DOHH2 (cell line): ENCODE results near the gene MYH7B.

Source experiments
- H3F3A ChIP-seq: fragments of 200-600 bp; sonication (generic), shearing (Covaris generic); 2 replicates; pipeline ENCODE4 v1.6.0; 2016; ENCODE audit warnings: antibody characterized with exemption, mild to moderate bottlenecking; ENCODE audit not compliant: control insufficient read depth, insufficient read depth
- H3K27ac ChIP-seq: fragments of 200-600 bp; sonication (generic); 2 replicates; pipeline ENCODE4 v1.5.1; 2014; ENCODE audit warnings: low read depth, mild to moderate bottlenecking, low read length, moderate library complexity
- H3K27me3 ChIP-seq: fragments of 200-600 bp; sonication (generic); 2 replicates; pipeline ENCODE4 v1.6.1; 2014; ENCODE audit warnings: mild to moderate bottlenecking, low read length, mixed read lengths; ENCODE audit not compliant: control insufficient read depth
- H3K36me3 ChIP-seq: fragments of 200-600 bp; sonication (generic); 2 replicates; pipeline ENCODE4 v1.6.1; 2014; ENCODE audit warnings: mild to moderate bottlenecking, low read length, moderate library complexity, mixed read lengths; ENCODE audit not compliant: control insufficient read depth
- H3K4me1 ChIP-seq: fragments of 200-600 bp; sonication (generic); 2 replicates; pipeline ENCODE4 v1.6.1; 2014; ENCODE audit warnings: mild to moderate bottlenecking, low read length, mixed read lengths; ENCODE audit not compliant: control insufficient read depth
- H3K4me2 ChIP-seq: fragments of 200-600 bp; sonication (generic); 2 replicates; pipeline ENCODE4 v1.6.0; 2014; ENCODE audit warnings: mild to moderate bottlenecking, low read length, moderate library complexity
- H3K4me3 ChIP-seq: fragments of 200-600 bp; sonication (generic); 2 replicates; pipeline ENCODE4 v1.5.1; 2014; ENCODE audit warnings: mild to moderate bottlenecking, low read length, mixed read lengths
- H3K79me2 ChIP-seq: fragments of 200-600 bp; sonication (generic); 2 replicates; pipeline ENCODE4 v1.6.1; 2014; ENCODE audit warnings: mild to moderate bottlenecking, low read length, mixed read lengths; ENCODE audit not compliant: control insufficient read depth
- H3K9me2 ChIP-seq: fragments of 200-600 bp; sonication (generic); replicated peaks from 2 replicates; pipeline ENCODE4 v1.6.1; 2014; ENCODE audit warnings: mild to moderate bottlenecking, low read length, mixed read lengths; ENCODE audit not compliant: control insufficient read depth
- H3K9me3 ChIP-seq: fragments of 200-600 bp; sonication (generic); 2 replicates; pipeline ENCODE4 v1.6.1; 2014; ENCODE audit warnings: antibody characterized with exemption, low read length, mixed read lengths; ENCODE audit not compliant: control insufficient read depth, insufficient read depth
- H4K20me1 ChIP-seq: fragments of 200-600 bp; sonication (generic); 2 replicates; pipeline ENCODE4 v1.6.0; 2014; ENCODE audit warnings: low read depth, mild to moderate bottlenecking, antibody characterized with exemption, low read length, moderate library complexity; ENCODE audit not compliant: control insufficient read depth, insufficient read depth
- EZH2phosphoT487 ChIP-seq: fragments of 200-600 bp; sonication (generic); IDR thresholded peaks from 2 replicates; pipeline ENCODE4 v1.6.1; 2017; ENCODE audit warnings: borderline replicate concordance, mild to moderate bottlenecking, antibody characterized with exemption, low read length, moderate library complexity, mixed read lengths
- TF ChIP-seq, protein P1 (sequence below): fragments of 200-600 bp; sonication (generic); IDR thresholded peaks from one replicate; pipeline ENCODE4 v1.5.1; 2014; ENCODE audit warnings: antibody characterized with exemption, mild to moderate bottlenecking, low read depth, low read length; ENCODE audit not compliant: poor library complexity, severe bottlenecking

Gene MYH7B

GRCh38 chr20:34967421-34967820, 11.8 kb downstream of the MYH7B start:
- no peak for TF ChIP-seq EZH2phosphoT487
- TF ChIP-seq, protein P1, sequence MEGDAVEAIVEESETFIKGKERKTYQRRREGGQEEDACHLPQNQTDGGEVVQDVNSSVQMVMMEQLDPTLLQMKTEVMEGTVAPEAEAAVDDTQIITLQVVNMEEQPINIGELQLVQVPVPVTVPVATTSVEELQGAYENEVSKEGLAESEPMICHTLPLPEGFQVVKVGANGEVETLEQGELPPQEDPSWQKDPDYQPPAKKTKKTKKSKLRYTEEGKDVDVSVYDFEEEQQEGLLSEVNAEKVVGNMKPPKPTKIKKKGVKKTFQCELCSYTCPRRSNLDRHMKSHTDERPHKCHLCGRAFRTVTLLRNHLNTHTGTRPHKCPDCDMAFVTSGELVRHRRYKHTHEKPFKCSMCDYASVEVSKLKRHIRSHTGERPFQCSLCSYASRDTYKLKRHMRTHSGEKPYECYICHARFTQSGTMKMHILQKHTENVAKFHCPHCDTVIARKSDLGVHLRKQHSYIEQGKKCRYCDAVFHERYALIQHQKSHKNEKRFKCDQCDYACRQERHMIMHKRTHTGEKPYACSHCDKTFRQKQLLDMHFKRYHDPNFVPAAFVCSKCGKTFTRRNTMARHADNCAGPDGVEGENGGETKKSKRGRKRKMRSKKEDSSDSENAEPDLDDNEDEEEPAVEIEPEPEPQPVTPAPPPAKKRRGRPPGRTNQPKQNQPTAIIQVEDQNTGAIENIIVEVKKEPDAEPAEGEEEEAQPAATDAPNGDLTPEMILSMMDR = no peak
- Histone ChIP-seq H3K4me1 (no peaks in the 10 kb centered on the region), H3K36me3 (no peaks in the 10 kb centered on the region)

DNA sequence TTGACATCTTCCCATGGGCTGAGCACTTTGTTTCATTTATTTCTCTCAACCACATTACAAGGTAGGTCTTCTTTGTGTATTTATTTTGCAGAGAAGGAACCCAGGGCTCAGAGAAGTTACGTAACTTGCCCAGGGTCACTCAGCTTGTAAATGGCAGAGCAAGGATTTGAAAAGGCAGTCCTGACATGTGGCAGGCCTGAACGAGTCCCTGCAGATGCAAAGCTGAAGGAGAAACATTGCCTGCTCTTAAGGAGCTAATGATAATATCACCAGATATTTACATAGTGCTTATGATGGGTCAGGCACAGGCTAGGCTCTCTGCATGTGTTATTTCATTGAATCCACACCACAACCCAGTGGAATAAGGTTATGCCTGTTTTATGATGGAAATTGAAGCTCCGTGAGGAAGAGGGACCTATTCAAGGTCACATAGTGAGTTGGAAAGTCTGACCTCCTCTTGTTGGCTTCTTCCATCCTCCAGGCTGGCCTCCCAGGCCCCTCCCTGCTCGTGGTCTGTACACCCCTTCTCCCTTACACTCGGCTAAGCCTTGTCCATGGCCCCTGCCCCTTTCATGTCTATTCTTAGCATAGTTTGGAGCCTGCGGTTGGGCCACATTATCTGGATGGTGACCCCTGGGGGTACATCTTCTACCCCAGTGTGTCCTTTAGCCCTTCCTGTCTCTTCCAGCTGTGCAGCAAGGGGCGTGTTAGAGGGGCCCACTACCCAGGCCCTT, 12.5 kb downstream of the MYH7B start:
- H3K27me3 ChIP-seq = no peaks in the 10 kb centered on the region
- H3K79me2 ChIP-seq = no peaks in the 10 kb centered on the region
- no peak overlapping the region for H3K4me3 ChIP-seq
- no peaks in the 10 kb centered on the region for H4K20me1 ChIP-seq
- H3K9me2 ChIP-seq = no peaks in the 10 kb centered on the region
- TF ChIP-seq, protein P1 = no peak
- TF ChIP-seq EZH2phosphoT487 = no peak
- H3K4me1 ChIP-seq = no peaks in the 10 kb centered on the region
- H3K36me3 ChIP-seq = no peaks in the 10 kb centered on the region
- H3K4me2 ChIP-seq = no peak overlapping the region
- no peak overlapping the region for H3K27ac ChIP-seq
- H3K9me3 ChIP-seq = no peaks in the 10 kb centered on the region
- H3F3A ChIP-seq = no peaks in the 10 kb centered on the region

More at GRCh38 chr20:34967421-34967820, 11.8 kb downstream of the MYH7B start:
- Histone ChIP-seq H3K27me3 (no peaks in the 10 kb centered on the region), H3K79me2 (no peaks in the 10 kb centered on the region), H3K27ac (no peak overlapping the region), H3F3A (no peaks in the 10 kb centered on the region), H3K4me3 (no peak overlapping the region), H4K20me1 (no peaks in the 10 kb centered on the region), H3K9me3 (no peaks in the 10 kb centered on the region), H3K4me2 (no peak overlapping the region), H3K9me2 (no peaks in the 10 kb centered on the region)

DNA sequence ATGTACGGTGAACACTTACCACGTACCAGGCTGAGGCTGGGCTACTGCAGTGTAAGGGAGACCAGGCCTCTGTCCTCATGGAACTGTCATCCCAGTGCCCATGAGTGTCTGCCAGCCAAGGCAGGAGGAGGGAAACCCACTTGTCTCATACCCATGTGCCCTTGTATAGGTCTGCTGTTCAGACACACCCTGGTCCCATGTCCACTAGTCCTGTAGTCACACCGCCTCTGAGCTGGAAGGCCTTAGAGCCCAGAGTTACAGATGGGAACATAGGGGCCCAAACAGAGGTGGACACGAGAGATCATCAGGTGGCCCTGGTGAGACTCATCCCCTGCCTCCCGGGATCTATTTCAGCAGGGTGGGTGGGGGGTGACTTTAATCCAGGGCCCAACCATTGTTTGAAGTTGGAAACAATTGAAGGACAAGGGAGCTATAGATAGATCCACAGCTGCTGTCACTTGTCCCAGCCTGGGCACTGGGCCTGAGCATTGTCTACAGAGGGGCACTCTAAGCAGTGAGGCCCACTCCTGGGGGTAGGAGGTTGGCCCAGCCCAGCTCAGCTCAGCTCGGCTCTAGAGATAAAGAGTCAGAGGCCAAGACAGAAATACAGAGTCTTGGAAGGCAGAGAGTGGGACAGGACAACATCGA, 14.6 kb downstream of the MYH7B start:
- TF ChIP-seq EZH2phosphoT487 = no peak
- TF ChIP-seq, protein P1 = no peak
- Histone ChIP-seq H4K20me1 (no peaks in the 10 kb centered on the region), H3K4me2 (no peak overlapping the region)

More for the DNA sequence above, 14.6 kb downstream of the MYH7B start:
- H3K4me3 ChIP-seq = no peak overlapping the region
- H3K27me3 ChIP-seq = no peaks in the 10 kb centered on the region
- no peaks in the 10 kb centered on the region for H3K9me3 ChIP-seq
- H3K79me2 ChIP-seq = no peaks in the 10 kb centered on the region
- H3K4me1 ChIP-seq = no peaks in the 10 kb centered on the region
- H3F3A ChIP-seq = no peaks in the 10 kb centered on the region
- H3K27ac ChIP-seq = no peak overlapping the region
- no peaks in the 10 kb centered on the region for H3K9me2 ChIP-seq
- no peaks in the 10 kb centered on the region for H3K36me3 ChIP-seq
